ENCODE data around the gene NOP9. TPM values are rescaled to one million over a fixed set of nuclear protein-coding genes. Genes with fewer than 3 reads are reported as not detected.

The NOP9 gene
- total RNA-seq, 4 donors from 2014 or later = 13.9 to 22.2 (median 17.8) TPM

- ATAC-seq (ENCODE audit: low FRiP score) (no peak), DNase-seq (ENCODE audit: low spot score) (no peak)
- no peak for TF ChIP-seq CTCF (IDR thresholded peaks at IDR 0.05)
Observed at GRCh38 chr14:24281636-24282035, 18.0 kb upstream of the NOP9 start.

DNA sequence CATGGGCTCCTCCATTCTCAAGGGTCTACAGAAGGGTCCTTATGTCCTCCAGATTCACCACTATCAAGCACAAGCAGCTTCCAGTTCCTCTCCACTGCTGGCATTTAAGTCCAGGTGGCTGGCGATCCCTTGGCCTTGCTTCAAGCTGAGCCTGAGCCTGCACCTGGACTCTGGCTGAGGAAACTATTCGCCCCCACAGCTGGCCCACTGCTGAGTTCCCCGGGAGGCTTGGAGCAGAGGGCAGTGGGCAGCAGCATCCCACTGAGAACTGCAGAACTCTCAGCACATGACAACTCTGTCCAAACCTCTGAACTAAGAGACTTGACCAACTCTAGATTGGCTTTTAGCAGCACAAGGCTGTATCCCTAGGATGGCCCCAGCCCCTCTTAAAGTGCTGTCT is 16.9 kb upstream of the NOP9 start:
- TF ChIP-seq CTCF (IDR thresholded peaks at IDR 0.05) = no peak
- ATAC-seq (ENCODE audit: low FRiP score) (no peak), DNase-seq (ENCODE audit: low spot score) (no peak)

- TF ChIP-seq CTCF (IDR thresholded peaks at IDR 0.05) = no peak
- ATAC-seq (ENCODE audit: low FRiP score) (no peak), DNase-seq (ENCODE audit: low spot score) (no peak)
Observed at GRCh38 chr14:24283796-24284460, 15.7 kb upstream of the NOP9 start.

GRCh38 chr14:24284501-24285035 is 15.1 kb upstream of the NOP9 start:
- no peak for TF ChIP-seq CTCF (IDR thresholded peaks at IDR 0.05)
- ATAC-seq (ENCODE audit: low FRiP score) (no peak), DNase-seq (ENCODE audit: low spot score) (no peak)

GRCh38 chr14:24285351-24285750 is 14.3 kb upstream of the NOP9 start:
- no peak for ATAC-seq (ENCODE audit: low FRiP score)
- TF ChIP-seq CTCF (IDR thresholded peaks at IDR 0.05) = no peak

GRCh38 chr14:24286996-24287395 is 12.7 kb upstream of the NOP9 start:
- ATAC-seq (ENCODE audit: low FRiP score) (no peak), DNase-seq (ENCODE audit: low spot score) (no peak)
- TF ChIP-seq CTCF (IDR thresholded peaks at IDR 0.05) = no peak

More at GRCh38 chr14:24285351-24285750, 14.3 kb upstream of the NOP9 start:
- no peak for DNase-seq (ENCODE audit: low spot score)

DNA sequence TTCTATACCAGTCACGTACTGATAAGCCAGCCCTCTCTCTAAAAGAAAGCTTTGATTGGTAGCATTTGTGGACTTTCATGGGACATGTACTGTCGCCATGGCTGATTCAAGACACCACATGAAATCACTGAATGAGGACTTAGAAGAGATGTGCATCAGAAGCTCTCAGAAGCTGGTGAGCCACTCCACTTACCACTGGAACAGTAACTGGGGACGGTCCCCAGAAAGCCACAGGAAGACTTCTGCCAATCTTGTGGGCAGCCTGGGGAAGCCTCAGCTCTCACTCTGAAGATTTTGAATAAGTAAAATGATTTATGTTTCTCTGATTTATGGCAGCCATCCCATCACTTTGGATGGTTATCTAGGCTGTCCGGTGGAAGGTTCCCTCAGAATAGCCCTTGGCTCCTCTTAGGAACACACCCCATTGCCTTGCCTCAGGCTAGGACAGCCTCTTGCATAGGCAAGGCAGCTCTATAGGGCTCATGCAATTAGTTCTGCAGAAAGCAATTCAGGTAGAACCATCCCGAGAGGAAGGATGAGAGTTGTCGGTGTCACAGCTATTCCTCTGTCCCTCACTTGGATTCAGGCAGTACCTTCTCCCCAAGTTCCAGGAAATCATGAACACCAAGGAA is 9.9 kb upstream of the NOP9 start:
- no peak for TF ChIP-seq CTCF (IDR thresholded peaks at IDR 0.05)
- no peak for ATAC-seq (ENCODE audit: low FRiP score)

More for the DNA sequence above, 9.9 kb upstream of the NOP9 start:
- no peak for DNase-seq (ENCODE audit: low spot score)

All from omental fat pad (tissue), 4 donors.